Activated CD8-positive, alpha-beta T cell treated with anti-CD3 and anti-CD28 coated beads for 36 hours (primary cell): Measurements from ENCODE around the gene NUMA1. TPM values are rescaled to one million over a fixed set of nuclear protein-coding genes. Genes with fewer than 3 reads are reported as not detected.

Experiments
- ATAC-seq: fragments of 200-7000 bp; cut with Tn5 transposase; one replicate; pipeline ENCODE4 v1.10.0; 2021; ENCODE audit warnings: mild to moderate bottlenecking, moderate library complexity
- CTCF ChIA-PET: fragments of 350-600 bp; sonication (Branson Sonifier 250); formaldehyde crosslinking; loops from one replicate; lab custom pipeline; 2021; ENCODE audit warnings: antibody characterized with exemption; lab: Charles Lee
- POLR2A ChIA-PET: fragments of 350-600 bp; sonication (Branson Sonifier 250); formaldehyde crosslinking; loops from one replicate; lab custom pipeline; 2021; ENCODE audit warnings: antibody characterized with exemption; lab: Charles Lee
- DNase-seq: peaks from one replicate; pipeline ENCODE4 v3.0.0-alpha.2; 2020
- H3K27ac Mint-ChIP-seq: one replicate; pipeline ENCODE4 v1.8.0; 2021; ENCODE audit warnings: mild to moderate bottlenecking, mixed read lengths
- H3K27me3 Mint-ChIP-seq: one replicate; pipeline ENCODE4 v1.8.0; 2021; ENCODE audit warnings: mixed read lengths
- H3K36me3 Mint-ChIP-seq: one replicate; pipeline ENCODE4 v1.8.0; 2021; ENCODE audit warnings: low read depth, mixed read lengths
- H3K4me1 Mint-ChIP-seq: one replicate; pipeline ENCODE4 v1.8.0; 2021; ENCODE audit warnings: low read depth, mixed read lengths
- H3K4me3 Mint-ChIP-seq: one replicate; pipeline ENCODE4 v1.8.0; 2021; ENCODE audit warnings: mild to moderate bottlenecking, moderate library complexity, mixed read lengths
- H3K9me3 Mint-ChIP-seq: one replicate; pipeline ENCODE4 v1.8.0; 2021; ENCODE audit warnings: mixed read lengths
- intact Hi-C: fragments of 100-400 bp; cut with micrococcal nuclease; formaldehyde crosslinking; loops from one replicate; pipeline ENCODE4 v1.10.0; 2022
- total RNA-seq, 2 experiments: library from RNA; stranded (reverse); gene quantifications; one replicate each; pipeline ENCODE4 v1.2.3, GENCODE V29; 2021
- TF ChIP-seq, protein P1 (sequence below): fragments of 200-600 bp; IDR thresholded peaks from one replicate; pipeline ENCODE4 v1.8.0; 2022; ENCODE audit warnings: antibody characterized with exemption, mild to moderate bottlenecking

NUMA1 gene
- total RNA-seq, 2 experiments from 2014 or later = 165 to 169 TPM

GRCh38 chr11:72070491-72070890 lies 9.9 kb downstream of the NUMA1 start:
- TF ChIP-seq, protein P1, sequence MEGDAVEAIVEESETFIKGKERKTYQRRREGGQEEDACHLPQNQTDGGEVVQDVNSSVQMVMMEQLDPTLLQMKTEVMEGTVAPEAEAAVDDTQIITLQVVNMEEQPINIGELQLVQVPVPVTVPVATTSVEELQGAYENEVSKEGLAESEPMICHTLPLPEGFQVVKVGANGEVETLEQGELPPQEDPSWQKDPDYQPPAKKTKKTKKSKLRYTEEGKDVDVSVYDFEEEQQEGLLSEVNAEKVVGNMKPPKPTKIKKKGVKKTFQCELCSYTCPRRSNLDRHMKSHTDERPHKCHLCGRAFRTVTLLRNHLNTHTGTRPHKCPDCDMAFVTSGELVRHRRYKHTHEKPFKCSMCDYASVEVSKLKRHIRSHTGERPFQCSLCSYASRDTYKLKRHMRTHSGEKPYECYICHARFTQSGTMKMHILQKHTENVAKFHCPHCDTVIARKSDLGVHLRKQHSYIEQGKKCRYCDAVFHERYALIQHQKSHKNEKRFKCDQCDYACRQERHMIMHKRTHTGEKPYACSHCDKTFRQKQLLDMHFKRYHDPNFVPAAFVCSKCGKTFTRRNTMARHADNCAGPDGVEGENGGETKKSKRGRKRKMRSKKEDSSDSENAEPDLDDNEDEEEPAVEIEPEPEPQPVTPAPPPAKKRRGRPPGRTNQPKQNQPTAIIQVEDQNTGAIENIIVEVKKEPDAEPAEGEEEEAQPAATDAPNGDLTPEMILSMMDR = no peak
- DNase-seq (no peak), ATAC-seq (no peak)
- Mint-ChIP-seq H3K36me3 (peaks cover 21% of the 10 kb centered on the region), H3K27ac (peak overlapping the region; percentile 27), H3K27me3 (no peaks in the 10 kb centered on the region), H3K9me3 (no peaks in the 10 kb centered on the region), H3K4me3 (no peak overlapping the region), H3K4me1 (peaks cover 39% of the 10 kb centered on the region)
- intact Hi-C loops = no loop called here
- ChIA-PET POLR2A (interaction anchor here (1.4 kb wide), 1 partner anchor 28 kb away, joined by 3 read pairs; no protein-coding TSS in a partner anchor), CTCF (no interaction called here)

GRCh38 chr11:72069787-72070251 lies 10.5 kb downstream of the NUMA1 start:
- Mint-ChIP-seq H3K27me3 (no peaks in the 10 kb centered on the region), H3K36me3 (peaks cover 21% of the 10 kb centered on the region), H3K4me1 (peaks cover 36% of the 10 kb centered on the region), H3K27ac (peak overlapping the region; percentile 33), H3K4me3 (no peak overlapping the region), H3K9me3 (no peaks in the 10 kb centered on the region)
- ChIA-PET CTCF (interaction anchor here (3.2 kb wide), 1 partner anchor 44 kb away, joined by 20 read pairs; no protein-coding TSS in a partner anchor), POLR2A (interaction anchor here (0.6 to 1.4 kb wide), 2 partner anchors 9 to 29 kb away, joined by 3 to 4 read pairs; no protein-coding TSS in a partner anchor)
- no peak for DNase-seq
- TF ChIP-seq, protein P1 = no peak
- no peak for ATAC-seq
- intact Hi-C loops = no loop called here

DNA sequence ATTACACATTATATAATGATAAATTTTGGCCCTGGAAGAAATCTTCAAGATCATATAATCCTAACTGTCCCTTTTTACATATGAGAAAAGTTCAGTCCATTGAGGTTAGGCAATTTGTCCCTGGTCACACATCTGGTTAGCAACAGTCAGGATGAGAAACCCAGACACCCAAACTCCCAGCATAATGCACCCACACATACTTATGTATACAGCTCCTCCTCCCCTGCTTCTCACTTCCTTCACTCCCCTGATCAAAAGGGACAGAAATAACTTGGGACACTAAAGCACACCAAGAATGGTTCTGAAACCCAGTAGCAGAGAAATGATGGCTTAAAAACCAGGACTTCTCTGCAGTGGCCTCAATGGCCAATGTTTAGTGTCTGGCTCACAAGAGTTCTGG lies 11.1 kb downstream of the NUMA1 start:
- no peak for DNase-seq
- intact Hi-C loops = no loop called here
- peaks cover 21% of the 10 kb centered on the region for H3K36me3 Mint-ChIP-seq
- ChIA-PET POLR2A (interaction anchor here (1.4 kb wide), 1 partner anchor 30 kb away, joined by 3 read pairs; no protein-coding TSS in a partner anchor), CTCF (interaction anchor here (3.2 kb wide), 1 partner anchor 44 kb away, joined by 20 read pairs; no protein-coding TSS in a partner anchor)
- H3K4me3 Mint-ChIP-seq = no peak overlapping the region
- TF ChIP-seq, protein P1 = no peak
- H3K27ac Mint-ChIP-seq = no peak overlapping the region
- no peak for ATAC-seq
- no peaks in the 10 kb centered on the region for H3K9me3 Mint-ChIP-seq
- peaks cover 36% of the 10 kb centered on the region for H3K4me1 Mint-ChIP-seq
- no peaks in the 10 kb centered on the region for H3K27me3 Mint-ChIP-seq

GRCh38 chr11:72067676-72068075 lies 12.7 kb downstream of the NUMA1 start:
- Mint-ChIP-seq H3K27me3 (no peaks in the 10 kb centered on the region), H3K4me1 (peaks cover 32% of the 10 kb centered on the region), H3K9me3 (no peaks in the 10 kb centered on the region), H3K36me3 (peaks cover 21% of the 10 kb centered on the region), H3K4me3 (no peak overlapping the region), H3K27ac (no peak overlapping the region)
- TF ChIP-seq, protein P1 = no peak
- ATAC-seq (no peak), DNase-seq (no peak)
- ChIA-PET CTCF (interaction anchor here (0.6 to 3.2 kb wide), 3 partner anchors 24 to 76 kb away, joined by 3 to 20 read pairs (median 4); no protein-coding TSS in a partner anchor), POLR2A (interaction anchor here (0.9 to 1.4 kb wide), 3 partner anchors 18 to 23 kb away, joined by 3 read pairs; no protein-coding TSS in a partner anchor)
- intact Hi-C loops = no loop called here

DNA sequence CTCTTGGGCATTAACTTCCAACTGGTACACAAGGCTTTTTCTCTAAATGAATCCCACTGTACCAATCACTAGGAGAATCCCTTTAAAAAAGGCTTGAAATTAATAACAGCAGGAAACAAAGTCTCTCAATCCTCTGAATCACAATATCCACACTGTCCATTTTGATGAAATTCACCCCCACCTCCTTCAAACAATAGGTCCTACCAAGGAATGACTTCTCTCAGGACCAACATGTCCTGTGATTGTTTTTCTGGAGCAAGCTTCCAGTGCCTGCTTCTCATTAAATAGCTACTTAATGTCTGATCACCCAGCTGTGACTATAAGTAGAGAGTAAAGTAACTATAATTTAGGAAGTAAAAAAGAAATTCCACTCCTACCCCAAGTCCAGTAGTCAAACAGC lies 13.1 kb downstream of the NUMA1 start:
- Mint-ChIP-seq H3K4me3 (no peak overlapping the region), H3K9me3 (no peaks in the 10 kb centered on the region), H3K4me1 (peaks cover 28% of the 10 kb centered on the region), H3K27me3 (no peaks in the 10 kb centered on the region), H3K27ac (no peak overlapping the region), H3K36me3 (peaks cover 21% of the 10 kb centered on the region)
- DNase-seq = no peak
- ChIA-PET POLR2A (interaction anchor here (0.9 to 1.4 kb wide), 4 partner anchors 12 to 23 kb away, joined by 3 read pairs; no protein-coding TSS in a partner anchor), CTCF (interaction anchor here (0.6 to 3.2 kb wide), 3 partner anchors 42 to 90 kb away, joined by 3 to 20 read pairs (median 4); no protein-coding TSS in a partner anchor)
- TF ChIP-seq, protein P1 = no peak
- intact Hi-C loops = no loop called here
- no peak for ATAC-seq
